CD4-positive, alpha-beta T cell treated with Interleukin-10 for 1 hour (primary cell): ENCODE data around the gene ALPL.
"Not testable (repeated sequence)": the region's sequence is repeated elsewhere in the genome, so short reads cannot be mapped to it uniquely, and the experiment has no call there.

ENCODE experiments used
- DNase-seq: peaks from one replicate; pipeline ENCODE4 v3.0.0-alpha.2; 2020

The ALPL gene

DNA sequence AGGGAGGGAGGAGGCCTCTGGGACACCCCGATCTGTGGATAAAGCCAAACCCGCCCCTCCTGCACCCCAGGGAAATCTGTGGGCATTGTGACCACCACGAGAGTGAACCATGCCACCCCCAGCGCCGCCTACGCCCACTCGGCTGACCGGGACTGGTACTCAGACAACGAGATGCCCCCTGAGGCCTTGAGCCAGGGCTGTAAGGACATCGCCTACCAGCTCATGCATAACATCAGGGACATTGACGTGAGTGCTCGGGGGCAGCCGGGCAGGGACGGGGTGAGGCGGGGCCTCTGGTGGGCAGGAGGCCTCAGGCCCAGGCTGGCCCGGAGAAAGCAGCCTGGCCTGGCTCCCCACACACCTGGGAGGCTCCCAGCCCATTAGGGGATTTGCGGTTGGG is 54.7 kb downstream of the ALPL start:
- DNase-seq = no peak

DNA sequence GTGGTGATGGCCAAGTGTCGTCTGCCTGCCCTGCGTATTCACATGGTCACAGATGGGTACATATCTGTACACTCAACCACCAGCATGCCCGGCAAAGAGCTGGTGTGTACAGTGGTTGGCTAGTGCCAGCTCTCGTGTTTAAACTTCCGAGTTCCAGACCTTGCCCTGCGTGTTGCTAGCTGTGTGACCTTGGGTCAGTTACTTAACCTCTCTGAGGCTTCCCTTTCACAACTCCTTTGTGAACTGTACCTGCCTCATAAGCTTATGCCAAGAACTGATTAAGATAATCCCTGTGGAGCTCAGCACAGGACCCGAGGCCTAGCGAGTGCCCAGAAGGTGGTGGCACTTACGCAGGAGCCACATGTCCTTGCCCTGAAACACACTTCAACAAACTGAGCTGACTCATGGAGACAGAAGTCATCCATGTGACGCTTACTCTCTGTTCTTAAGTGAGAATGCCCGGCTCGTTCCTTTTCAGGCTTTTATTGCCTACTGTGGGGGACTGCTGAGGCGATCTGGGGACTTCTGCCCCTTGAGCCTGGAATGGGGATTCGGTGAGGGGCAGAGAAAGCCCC is 55.4 kb downstream of the ALPL start:
- no peak for DNase-seq

DNA sequence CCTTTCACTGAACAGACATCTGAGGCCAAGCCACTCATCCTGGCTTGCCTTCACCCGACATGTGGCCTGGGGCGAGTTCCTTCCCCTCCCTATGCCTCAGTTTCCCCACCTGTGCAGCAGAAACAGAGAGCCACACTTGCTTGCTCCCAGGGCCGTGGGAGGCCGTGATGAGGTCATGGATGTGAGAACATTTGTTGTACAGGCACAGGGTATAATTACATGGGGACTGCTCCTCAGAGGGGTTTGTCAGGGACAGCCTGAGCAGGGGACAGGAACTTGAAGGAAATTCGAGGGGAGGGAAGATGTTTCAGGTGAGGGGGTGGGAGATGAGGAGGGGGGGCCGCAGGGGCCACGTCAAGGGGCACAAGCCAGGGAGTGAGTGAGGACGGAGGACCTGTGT is 56.1 kb downstream of the ALPL start:
- DNase-seq = no peak

DNA sequence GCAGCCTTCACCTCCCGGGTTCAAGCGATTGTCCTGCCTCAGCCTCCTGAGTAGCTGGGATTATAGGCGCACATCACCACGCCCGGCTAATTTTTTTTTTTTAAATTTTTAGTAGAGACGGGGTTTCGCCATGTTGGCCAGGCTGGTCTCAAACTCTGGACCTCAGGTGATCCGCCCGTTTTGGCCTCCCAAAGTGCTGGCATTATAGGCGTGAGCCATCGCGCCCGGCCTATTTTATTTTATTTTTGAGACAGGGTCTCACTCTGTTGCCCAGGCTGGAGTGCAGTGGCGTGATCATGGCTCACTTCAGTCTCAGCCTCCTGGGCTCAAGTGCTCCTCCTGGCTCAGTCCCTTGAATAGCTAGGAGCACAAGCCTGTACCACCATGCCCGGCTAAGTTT is 57.1 kb downstream of the ALPL start:
- not testable (repeated sequence) for DNase-seq

DNA sequence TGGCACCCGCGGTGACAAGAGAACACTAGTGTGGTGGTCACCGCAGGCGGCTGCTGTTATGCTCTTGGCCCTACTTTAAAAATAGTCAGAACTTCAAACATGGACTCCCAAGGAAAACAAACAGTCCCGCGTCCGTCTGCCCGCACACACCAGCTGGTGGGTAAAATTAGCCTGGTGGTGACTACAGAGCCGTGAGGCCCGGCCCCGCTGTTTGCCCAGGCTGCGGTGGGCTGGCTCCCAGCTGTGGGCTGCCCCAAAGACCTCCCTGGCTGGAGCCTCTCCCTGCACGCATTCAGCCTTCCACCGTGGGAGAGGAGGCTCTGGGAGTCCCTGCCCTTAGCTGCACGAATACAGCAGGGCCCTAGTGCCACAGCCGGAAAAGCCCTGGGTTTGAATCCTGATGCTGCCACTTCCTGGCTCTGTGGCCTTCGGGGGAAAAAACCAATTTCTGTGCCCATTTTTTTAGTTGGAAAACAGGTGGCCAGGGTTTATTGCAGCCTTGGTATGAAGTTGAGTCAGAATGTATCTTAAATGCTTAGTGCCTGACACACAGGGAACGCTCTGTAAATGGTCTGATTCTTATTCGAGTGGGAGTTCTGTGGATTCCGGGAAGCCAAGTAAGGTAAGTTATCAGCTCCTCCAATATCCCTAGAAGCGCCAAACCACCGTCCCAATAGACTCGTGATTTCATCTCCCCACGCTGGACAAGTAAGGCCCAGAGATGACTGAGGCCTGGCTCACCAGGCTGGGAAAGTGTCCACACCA is 58.2 kb downstream of the ALPL start:
- no peak for DNase-seq

DNA sequence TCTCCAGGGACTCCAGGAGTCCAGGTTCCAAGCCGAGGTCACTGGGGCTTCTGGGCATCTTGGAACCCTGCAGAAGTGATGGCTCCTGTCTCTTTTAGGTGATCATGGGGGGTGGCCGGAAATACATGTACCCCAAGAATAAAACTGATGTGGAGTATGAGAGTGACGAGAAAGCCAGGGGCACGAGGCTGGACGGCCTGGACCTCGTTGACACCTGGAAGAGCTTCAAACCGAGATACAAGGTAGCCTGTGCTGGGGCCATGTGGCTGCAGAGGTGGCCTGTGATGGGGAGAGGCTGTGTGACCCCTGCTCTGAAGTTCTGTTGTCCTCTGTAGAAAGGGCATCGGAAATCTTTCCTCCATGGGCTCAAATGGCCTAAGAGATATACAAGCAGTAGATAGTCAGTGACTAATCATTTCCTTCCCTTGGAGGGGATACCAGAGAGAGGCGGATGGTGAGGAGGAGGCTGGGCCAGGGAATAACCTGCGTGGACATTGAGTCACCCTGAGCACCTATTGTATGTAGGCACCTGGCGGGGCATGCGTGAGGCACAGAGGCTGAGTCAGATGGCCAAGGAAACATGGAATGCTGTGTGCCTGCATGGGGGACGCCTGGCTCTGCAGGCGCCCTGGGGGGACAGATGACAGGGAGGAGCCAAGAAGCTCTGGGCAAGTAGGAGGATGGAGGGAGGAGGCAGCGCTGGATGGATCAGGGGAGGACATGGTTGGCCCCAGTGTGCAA is 59.0 kb downstream of the ALPL start:
- DNase-seq = no peak

DNA sequence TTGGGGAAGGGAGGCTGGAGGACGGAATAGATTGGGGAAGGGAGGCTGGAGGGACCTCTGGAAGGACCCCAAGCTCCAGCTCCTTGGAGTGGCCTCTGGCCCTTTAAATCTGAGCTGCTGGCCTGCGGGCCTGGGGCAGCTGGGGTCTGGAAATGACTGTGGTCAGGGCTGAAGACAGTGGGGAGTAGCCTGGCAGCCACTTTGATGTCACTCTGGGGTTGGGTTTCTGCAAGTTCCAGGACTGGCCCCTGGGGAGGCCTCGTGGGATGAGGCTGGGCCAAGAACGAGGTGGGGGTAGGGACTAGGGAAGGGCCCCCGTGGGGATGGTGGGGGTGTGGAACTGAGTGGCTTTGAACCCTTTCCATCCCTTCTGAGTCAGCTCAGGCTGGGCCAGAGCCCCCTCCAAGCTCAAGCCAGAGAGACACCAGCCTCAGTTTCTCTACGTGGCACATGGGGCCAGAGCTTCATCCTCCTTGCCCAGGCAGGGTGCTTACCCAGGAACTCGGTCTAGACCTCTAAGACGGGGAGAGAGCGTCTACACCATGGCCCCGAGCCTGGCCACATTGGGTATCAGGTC is 59.7 kb downstream of the ALPL start:
- no peak for DNase-seq

DNA sequence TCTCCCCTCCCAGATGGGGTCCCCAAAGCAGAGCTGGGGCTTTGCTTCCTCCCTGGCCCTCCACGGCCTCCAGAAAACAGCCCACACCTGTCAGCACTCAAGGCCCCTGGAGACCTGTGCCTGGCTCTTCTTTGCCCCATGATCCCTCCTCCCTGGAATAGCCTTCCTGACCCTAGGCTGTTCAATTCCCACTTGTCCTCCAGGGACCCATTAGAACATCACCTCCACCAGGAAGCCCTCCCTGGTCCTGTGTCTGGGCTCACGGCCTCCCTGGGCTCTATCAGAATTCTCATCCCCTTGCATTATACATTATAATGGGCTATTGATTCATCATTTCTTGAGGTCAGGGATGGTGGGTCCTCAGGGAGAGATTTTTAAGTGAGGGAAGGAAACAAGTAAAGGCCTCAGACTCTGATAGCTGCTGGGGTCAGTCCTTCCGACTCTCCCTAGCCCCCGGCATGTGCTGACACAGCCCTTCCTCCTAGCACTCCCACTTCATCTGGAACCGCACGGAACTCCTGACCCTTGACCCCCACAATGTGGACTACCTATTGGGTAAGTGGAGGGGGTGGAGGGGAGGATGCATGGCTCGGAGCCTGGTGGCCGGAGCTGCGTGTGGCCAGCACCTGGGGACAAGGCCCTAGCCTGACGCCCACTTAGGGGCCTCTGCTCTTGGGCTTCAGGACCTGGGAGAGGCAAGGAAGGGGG is 60.8 kb downstream of the ALPL start:
- DNase-seq = no peak

DNA sequence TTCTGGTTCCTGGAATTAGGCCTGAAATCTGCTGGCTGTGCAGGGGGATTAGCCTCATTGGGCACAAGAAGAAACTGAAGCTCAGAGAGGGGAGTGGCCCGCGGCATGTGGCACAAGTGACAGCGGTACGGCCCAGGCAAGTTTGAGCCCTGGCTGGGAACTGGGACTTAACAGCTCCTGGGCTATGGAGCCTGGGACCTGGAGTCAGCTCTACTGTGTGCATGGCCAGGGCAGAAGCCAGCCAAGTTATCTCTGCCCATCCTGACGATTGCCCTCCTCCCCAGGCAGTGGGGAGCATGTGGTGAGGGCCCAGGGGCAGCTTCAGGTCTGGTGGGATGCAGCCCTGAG is 61.3 kb downstream of the ALPL start:
- no peak for DNase-seq

DNA sequence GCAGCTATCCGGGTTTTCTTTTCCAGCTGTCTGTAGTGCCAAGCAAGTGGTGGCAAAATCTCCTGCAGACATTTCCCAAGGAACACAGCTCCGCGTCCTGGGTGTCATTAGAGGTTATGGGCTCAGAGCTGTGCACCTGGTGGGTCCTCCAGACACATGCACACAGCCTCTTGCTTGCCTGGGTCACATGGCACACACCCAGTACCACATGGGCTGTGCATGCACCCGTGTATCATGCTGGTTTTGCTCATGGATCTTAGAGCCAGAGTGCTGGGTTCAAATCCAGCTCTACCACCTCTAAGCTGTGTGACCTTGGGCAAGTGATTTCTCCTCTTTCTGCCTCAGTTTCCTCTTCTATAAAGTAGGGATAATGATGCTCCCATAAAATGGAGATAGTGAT is 61.7 kb downstream of the ALPL start:
- no peak for DNase-seq

DNA sequence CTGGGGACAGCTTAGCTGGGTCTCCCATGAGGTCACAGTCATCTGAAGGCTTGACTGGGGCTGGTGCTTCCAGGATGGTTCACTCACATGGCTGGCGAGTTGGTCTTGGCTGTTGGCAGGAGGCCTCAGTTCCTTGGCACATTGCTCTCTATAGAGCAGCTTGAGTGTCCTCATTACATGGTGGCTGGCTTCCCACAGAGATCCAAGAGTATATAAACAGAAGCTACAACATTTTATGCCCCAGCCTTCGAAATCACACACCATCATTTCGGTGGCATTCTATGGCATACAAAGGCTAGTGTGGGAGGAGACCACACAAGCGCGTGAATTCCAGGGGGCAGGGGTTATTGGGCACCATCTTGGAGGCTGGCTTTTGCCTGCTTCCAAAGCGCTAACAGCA is 63.0 kb downstream of the ALPL start:
- no peak for DNase-seq

DNA sequence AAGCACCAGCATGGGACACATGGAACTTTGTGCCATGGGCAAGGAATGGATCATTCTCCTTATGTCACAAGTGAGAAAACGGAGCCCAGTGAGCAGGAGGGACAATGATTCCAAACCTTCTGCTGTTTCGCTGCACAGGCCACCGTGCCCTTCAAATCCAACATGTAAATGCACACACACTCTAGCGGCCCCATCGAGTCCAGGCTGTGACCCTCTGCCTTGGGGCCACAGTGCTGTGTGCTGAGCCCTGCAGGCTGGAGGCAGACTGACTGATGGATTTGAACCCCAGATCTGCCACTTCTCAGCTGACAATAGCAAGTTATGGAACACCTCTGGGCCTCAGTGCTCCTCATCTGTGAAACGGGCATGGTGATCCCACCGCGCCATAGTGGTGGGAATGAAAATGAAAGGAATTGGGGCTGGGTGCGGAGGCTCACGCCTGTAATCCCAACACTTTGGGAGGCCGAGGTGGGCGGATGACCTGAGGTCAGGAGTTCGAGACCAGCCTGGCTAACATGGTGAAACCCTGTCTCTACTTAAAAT is 63.6 kb downstream of the ALPL start:
- DNase-seq = no peak

DNA sequence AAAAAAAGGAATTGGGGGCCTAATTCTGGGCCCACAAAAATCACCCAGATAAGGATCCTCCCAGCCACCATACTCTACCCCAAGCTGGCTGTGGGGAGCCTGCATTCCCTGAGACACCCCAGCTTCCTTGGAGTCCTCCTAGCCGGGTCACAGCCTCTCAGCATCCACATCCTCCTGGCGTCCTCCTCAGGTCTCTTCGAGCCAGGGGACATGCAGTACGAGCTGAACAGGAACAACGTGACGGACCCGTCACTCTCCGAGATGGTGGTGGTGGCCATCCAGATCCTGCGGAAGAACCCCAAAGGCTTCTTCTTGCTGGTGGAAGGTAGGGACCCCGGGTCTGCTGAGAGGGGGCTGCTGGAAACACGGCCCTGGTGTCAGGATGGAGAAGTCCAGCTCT is 64.3 kb downstream of the ALPL start:
- no peak for DNase-seq

DNA sequence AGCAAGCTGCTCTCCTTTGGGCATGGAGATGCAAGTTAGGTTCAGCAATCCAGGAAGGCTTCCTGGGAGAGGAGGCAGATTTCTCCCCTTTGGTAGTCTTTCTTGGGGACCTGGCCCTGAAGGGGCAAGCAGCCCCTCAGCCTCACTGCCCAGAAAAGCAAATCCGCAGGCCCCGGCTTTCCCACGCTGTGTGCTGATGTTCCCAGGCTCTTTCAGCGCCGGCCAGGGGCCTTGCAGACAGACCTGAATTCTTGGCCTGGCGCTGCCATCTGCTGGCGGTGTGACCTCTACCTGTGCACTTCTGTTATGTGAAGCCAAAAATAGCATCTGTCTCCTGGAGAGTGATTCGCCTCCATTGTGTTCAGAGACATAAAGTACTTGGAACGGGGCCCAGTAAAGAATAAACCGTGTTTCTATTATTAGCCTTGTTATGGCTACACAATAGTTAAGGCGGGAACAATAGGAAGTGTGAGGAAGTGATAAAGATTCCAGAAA is 64.8 kb downstream of the ALPL start:
- no peak for DNase-seq

DNA sequence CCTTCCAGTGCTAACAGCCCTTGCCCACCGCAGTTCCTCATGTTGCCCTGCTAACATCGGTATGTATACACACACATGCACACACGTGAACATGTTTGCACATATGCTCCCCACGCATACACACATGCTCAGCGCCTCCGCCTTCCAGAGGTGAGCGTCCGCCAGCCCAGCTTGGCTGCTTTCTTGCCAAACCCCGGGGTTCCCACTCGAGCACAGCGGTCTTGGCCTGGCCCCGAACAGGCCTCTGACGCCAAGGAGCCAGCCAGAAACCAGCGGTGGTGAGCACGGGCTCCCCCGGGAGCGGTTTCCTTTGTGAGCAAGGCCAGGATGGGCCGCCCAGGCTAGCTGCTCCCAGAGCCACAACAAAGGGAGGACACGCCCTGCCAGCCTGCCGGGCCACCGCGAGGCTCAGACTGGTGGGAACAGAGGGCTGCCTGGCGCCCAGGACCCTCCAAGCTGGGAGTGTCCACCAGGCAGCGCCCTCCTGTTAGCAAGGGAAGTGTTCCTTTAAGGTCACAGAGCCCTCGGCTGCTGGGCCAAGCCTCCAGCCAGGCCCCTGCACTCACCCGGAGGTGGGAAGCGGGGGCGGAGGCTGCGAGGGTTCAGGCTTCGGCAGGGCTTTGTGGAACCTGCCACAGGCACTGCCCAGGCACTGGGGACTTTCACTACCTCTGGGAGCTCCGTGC is 65.4 kb downstream of the ALPL start:
- DNase-seq = no peak

DNA sequence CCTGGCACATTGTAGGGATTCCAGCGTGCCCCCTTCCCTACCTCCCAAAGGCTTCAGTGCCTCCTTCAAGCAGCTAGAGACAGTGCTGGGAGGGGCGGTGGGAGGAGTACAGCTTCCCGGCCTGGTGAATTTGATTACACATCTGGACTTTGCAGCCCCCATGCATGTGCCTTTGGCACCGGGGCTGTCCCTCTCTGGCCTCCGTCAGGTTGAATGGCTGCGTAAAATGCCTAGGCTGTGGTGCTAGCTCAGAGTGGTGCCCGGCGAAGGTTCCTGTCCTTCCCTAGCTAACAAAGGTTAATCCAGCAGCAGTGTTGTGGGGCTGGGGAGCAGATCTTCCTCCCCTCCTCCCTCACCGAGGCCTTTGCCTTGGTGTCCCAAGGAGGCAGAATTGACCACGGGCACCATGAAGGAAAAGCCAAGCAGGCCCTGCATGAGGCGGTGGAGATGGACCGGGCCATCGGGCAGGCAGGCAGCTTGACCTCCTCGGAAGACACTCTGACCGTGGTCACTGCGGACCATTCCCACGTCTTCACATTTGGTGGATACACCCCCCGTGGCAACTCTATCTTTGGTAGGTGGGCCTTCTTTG is 66.2 kb downstream of the ALPL start:
- DNase-seq = no peak

DNA sequence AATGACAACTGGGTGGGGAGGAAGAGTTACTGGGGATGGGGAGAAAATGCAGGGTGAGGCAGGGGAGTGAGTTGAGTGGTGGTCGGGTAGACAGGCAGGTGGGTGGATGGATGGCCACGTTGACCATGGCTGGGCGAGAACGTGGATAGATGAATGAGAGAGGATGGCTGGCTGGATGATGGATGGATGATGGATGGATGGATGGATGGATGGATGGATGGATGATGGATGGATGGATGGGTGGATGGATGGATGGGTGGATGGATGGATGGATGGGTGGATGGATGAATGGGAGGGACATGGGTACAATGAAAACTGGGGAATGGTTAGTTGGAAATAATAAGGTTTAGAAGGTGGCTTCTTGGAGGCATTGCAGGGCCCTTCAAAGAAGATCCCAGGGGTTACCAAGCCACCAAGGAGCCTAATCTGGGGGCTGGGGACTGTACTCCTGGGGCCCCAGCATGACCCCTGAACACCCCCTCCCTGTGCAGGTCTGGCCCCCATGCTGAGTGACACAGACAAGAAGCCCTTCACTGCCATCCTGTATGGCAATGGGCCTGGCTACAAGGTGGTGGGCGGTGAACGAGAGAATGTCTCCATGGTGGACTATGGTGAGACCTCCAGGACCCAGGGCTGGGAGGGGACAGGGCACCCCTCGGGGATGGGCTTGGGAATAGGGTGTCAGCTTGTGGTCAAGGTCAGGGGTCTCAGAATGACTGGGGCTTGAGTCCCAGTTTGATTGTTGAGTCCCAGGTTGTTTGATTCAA is 67.0 kb downstream of the ALPL start:
- no peak for DNase-seq

DNA sequence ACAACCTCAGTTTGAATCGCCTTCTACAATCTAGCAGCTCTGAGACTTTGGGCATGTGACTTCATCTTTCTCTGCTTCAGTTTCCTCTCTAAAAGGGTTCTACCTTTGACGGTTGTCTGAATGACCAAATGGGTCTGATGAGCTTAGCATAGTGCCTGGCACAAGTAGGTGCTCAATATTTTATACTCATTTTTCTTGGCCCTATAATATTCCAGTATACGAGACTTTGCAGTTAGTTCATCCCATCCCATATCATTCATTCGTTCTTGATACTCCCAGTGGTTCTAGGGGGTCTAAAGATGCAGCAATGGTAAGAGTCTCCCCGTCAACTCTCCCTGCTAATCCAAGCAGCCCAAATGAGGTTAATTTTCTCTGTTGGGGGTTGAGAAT is 67.6 kb downstream of the ALPL start:
- no peak for DNase-seq

DNA sequence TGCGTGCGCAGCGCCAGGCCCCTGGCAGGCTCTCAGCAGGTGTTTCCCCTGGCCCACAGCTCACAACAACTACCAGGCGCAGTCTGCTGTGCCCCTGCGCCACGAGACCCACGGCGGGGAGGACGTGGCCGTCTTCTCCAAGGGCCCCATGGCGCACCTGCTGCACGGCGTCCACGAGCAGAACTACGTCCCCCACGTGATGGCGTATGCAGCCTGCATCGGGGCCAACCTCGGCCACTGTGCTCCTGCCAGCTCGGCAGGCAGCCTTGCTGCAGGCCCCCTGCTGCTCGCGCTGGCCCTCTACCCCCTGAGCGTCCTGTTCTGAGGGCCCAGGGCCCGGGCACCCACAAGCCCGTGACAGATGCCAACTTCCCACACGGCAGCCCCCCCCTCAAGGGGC is 68.1 kb downstream of the ALPL start:
- DNase-seq = no peak

DNA sequence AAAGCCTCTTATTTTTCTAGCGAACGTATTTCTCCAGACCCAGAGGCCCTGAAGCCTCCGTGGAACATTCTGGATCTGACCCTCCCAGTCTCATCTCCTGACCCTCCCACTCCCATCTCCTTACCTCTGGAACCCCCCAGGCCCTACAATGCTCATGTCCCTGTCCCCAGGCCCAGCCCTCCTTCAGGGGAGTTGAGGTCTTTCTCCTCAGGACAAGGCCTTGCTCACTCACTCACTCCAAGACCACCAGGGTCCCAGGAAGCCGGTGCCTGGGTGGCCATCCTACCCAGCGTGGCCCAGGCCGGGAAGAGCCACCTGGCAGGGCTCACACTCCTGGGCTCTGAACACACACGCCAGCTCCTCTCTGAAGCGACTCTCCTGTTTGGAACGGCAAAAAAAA is 68.7 kb downstream of the ALPL start:
- no peak for DNase-seq

DNA sequence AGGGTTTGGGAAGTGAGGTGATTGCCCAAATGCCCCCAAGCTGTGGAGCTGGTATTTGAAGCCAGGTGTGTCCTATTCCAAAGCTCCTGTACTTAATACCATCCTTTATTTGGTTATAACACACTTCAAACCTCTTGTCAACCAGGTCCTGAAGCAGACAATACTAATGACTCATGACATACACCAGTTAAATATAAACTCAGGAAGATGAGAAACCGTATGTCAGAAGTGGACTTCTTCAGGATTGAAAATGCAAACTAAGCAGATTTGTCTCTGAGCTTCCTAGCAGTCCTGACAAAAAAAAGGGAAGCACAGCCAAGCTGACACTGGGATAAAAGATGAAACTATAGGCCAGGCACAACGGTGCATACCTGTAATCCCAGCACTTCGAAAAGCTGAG is 70.6 kb downstream of the ALPL start:
- DNase-seq = no peak
